CD14-positive monocyte (primary cell): ENCODE measurements around the gene LBHD2. TPM values are rescaled to one million over a fixed set of nuclear protein-coding genes. Genes with fewer than 3 reads are reported as not detected.

ENCODE experiments used
- DNase-seq, 3 donors: peaks; one replicate each; pipeline ENCODE4 v3.0.0-alpha.2; 2011 to 2022
- H2AFZ ChIP-seq: 2 replicates; pipeline ENCODE4 v1.6.0; 2012; ENCODE audit warnings: mild to moderate bottlenecking, low read depth, low read length, inconsistent platforms; ENCODE audit not compliant: insufficient read depth, poor library complexity, severe bottlenecking
- H3K27ac ChIP-seq, 2 donors: 1 replicate in 1 of 2; 2 replicates in 1 of 2; pipeline ENCODE4 v1.5.1; 2012 to 2013; ENCODE audit warnings: low read length in 2 of 2, control low read depth in 1 of 2, inconsistent platforms in 1 of 2, low read depth in 1 of 2, mild to moderate bottlenecking in 1 of 2
- H3K27me3 ChIP-seq, 2 donors: one replicate each; pipeline versions ENCODE4 v1.6.0 to v1.6.1; 2011 to 2013; ENCODE audit warnings: low read length in 2 of 2; ENCODE audit not compliant: control insufficient read depth in 2 of 2, insufficient read depth in 2 of 2
- H3K36me3 ChIP-seq, 2 donors: replicated peaks in 1 of 2; 1 replicate in 1 of 2; 2 replicates in 1 of 2; pipeline versions ENCODE4 v1.5.1 to v1.6.1; 2012 to 2013; ENCODE audit warnings: low read length in 2 of 2, control low read depth in 1 of 2, inconsistent platforms in 1 of 2, mild to moderate bottlenecking in 1 of 2; ENCODE audit not compliant: insufficient read depth in 2 of 2, control insufficient read depth in 1 of 2
- H3K4me1 ChIP-seq, 2 donors: 1 replicate in 1 of 2; 2 replicates in 1 of 2; pipeline versions ENCODE4 v1.5.1 to v1.6.1; 2012 to 2013; ENCODE audit warnings: low read length in 2 of 2, control low read depth in 1 of 2, inconsistent platforms in 1 of 2, mild to moderate bottlenecking in 1 of 2, moderate library complexity in 1 of 2; ENCODE audit not compliant: insufficient read depth in 2 of 2, control insufficient read depth in 1 of 2
- H3K4me2 ChIP-seq: replicated peaks from 2 replicates; pipeline ENCODE3; 2012; ENCODE audit warnings: low read length, moderate library complexity, mild to moderate bottlenecking; ENCODE audit not compliant: poor library complexity, severe bottlenecking; ENCODE audit errors: extremely low read depth
- H3K4me3 ChIP-seq, 3 experiments: fragments of 200-600 bp in 1 of 3; sonication (generic) in 1 of 3; replicated peaks in 1 of 3; 1 replicate in 2 of 3; 2 replicates in 1 of 3; pipeline ENCODE4 v1.5.1; 2011 to 2013; ENCODE audit warnings: low read length in 3 of 3, mild to moderate bottlenecking in 3 of 3, control low read depth in 2 of 3, low read depth in 2 of 3, inconsistent platforms in 1 of 3, moderate library complexity in 1 of 3
- H3K79me2 ChIP-seq: 2 replicates; pipeline ENCODE4 v1.6.0; 2012; ENCODE audit warnings: mild to moderate bottlenecking, control low read depth, inconsistent platforms, low read length, moderate library complexity; ENCODE audit not compliant: insufficient read depth
- H3K9ac ChIP-seq: 2 replicates; pipeline ENCODE4 v1.6.0; 2017; ENCODE audit warnings: low read length, mild to moderate bottlenecking; ENCODE audit not compliant: insufficient read depth, poor library complexity, severe bottlenecking
- H3K9me3 ChIP-seq, 2 donors: replicated peaks in 1 of 2; 1 replicate in 1 of 2; 2 replicates in 1 of 2; pipeline versions ENCODE4 v1.5.1 to v1.6.1; 2012 to 2013; ENCODE audit warnings: low read length in 2 of 2, control low read depth in 1 of 2; ENCODE audit not compliant: control insufficient read depth in 1 of 2, insufficient read depth in 1 of 2
- H4K20me1 ChIP-seq: 2 replicates; pipeline ENCODE4 v1.6.0; 2012; ENCODE audit warnings: mild to moderate bottlenecking, low read length, control low read depth, moderate library complexity; ENCODE audit not compliant: insufficient read depth
- H3K27ac Mint-ChIP-seq, 7 donors: one replicate each; pipeline ENCODE4 v1.8.0; 2020; ENCODE audit warnings: mild to moderate bottlenecking in 7 of 7, mixed read lengths in 7 of 7, moderate library complexity in 6 of 7, inconsistent platforms in 2 of 7
- H3K27me3 Mint-ChIP-seq, 3 donors: one replicate each; pipeline ENCODE4 v1.8.0; 2021 to 2022; ENCODE audit warnings: low read depth in 3 of 3, mild to moderate bottlenecking in 3 of 3, mixed read lengths in 3 of 3, moderate library complexity in 3 of 3, inconsistent platforms in 1 of 3
- H3K36me3 Mint-ChIP-seq, 2 donors: one replicate each; pipeline ENCODE4 v1.8.0; 2020; ENCODE audit warnings: mixed read lengths in 2 of 2, inconsistent platforms in 1 of 2, mild to moderate bottlenecking in 1 of 2
- H3K4me1 Mint-ChIP-seq: one replicate; pipeline ENCODE4 v1.8.0; 2020; ENCODE audit warnings: mild to moderate bottlenecking, mixed read lengths
- H3K4me3 Mint-ChIP-seq, 2 donors: one replicate each; pipeline ENCODE4 v1.8.0; 2020; ENCODE audit warnings: mild to moderate bottlenecking in 2 of 2, mixed read lengths in 2 of 2, moderate library complexity in 1 of 2
- H3K9me3 Mint-ChIP-seq, 7 donors: one replicate each; pipeline ENCODE4 v1.8.0; 2020 to 2022; ENCODE audit warnings: mixed read lengths in 7 of 7, mild to moderate bottlenecking in 6 of 7, moderate library complexity in 6 of 7, inconsistent platforms in 2 of 7
- WGBS: methylation state at CpG from one replicate; pipeline ENCODE4 v1.1.5; 2013; ENCODE audit warnings: missing lambda C conversion rate; ENCODE audit not compliant: insufficient coverage; 5-methylcytosine and 5-hydroxymethylcytosine counted together
- intact Hi-C, 2 donors: fragments of 100-400 bp; cut with micrococcal nuclease; formaldehyde crosslinking; loops; one replicate each; pipeline versions ENCODE4 v1.15.0 to v1.15.1; 2023
- polyA plus RNA-seq, 3 donors: library from polyadenylated mRNA; depleted of rRNA in 1 of 3; unstranded in 2 of 3; stranded (reverse) in 1 of 3; fragments of 300-500 nt in 2 of 3; fragments of >200 nt in 1 of 3; fragmentation: Illumina TruSeq in 2 of 3; gene quantifications; 1 replicate in 2 of 3; 2 replicates in 1 of 3; pipeline ENCODE4 v1.2.3, GENCODE V29; 2012 to 2021
- TF ChIP-seq, protein P1 (sequence below): fragments of 200-600 bp; IDR thresholded peaks from one replicate; pipeline ENCODE4 v1.8.0; 2022; ENCODE audit warnings: antibody characterized with exemption, mild to moderate bottlenecking

LBHD2 gene
- polyA plus RNA-seq, 3 donors: not detected

- H2AFZ ChIP-seq: peak overlapping the region; percentile 66
- peak overlapping the region; percentile 84 for H3K4me2 ChIP-seq
- peak overlapping the region; percentile 95 for H3K9ac ChIP-seq
- Mint-ChIP-seq H3K36me3 (peaks cover 18 to 30% of the 10 kb centered on the region in 2 donors), H3K4me3 (peak overlapping the region; percentile 87 to 94), H3K27ac (peak overlapping the region; percentile 96 to 99 (median 98)), H3K4me1 (peaks cover 63% of the 10 kb centered on the region), H3K27me3 (peaks cover 0 to 2% (median 0%) of the 10 kb centered on the region in 3 donors), H3K9me3 (peaks cover 0 to 2% (median 0%) of the 10 kb centered on the region in 7 donors)
- no peak for DNase-seq
- TF ChIP-seq, protein P1, sequence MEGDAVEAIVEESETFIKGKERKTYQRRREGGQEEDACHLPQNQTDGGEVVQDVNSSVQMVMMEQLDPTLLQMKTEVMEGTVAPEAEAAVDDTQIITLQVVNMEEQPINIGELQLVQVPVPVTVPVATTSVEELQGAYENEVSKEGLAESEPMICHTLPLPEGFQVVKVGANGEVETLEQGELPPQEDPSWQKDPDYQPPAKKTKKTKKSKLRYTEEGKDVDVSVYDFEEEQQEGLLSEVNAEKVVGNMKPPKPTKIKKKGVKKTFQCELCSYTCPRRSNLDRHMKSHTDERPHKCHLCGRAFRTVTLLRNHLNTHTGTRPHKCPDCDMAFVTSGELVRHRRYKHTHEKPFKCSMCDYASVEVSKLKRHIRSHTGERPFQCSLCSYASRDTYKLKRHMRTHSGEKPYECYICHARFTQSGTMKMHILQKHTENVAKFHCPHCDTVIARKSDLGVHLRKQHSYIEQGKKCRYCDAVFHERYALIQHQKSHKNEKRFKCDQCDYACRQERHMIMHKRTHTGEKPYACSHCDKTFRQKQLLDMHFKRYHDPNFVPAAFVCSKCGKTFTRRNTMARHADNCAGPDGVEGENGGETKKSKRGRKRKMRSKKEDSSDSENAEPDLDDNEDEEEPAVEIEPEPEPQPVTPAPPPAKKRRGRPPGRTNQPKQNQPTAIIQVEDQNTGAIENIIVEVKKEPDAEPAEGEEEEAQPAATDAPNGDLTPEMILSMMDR: no peak
- 5% methylated on average over 14 of the region's 15 CpGs for WGBS
- no peaks in the 10 kb centered on the region for H3K9me3 ChIP-seq
- peaks cover 59% of the 10 kb centered on the region for H3K79me2 ChIP-seq
- H3K4me1 ChIP-seq: peaks cover 73 to 90% of the 10 kb centered on the region in 2 donors
- no peaks in the 10 kb centered on the region for H3K27me3 ChIP-seq
- peaks cover 20 to 25% of the 10 kb centered on the region in 2 donors for H3K36me3 ChIP-seq
- H4K20me1 ChIP-seq: peaks cover 40% of the 10 kb centered on the region
- H3K27ac ChIP-seq: peak overlapping the region; percentile 99
- intact Hi-C loops: loop anchor here in 1 of 2 donors (2.0 kb wide), 1 partner anchor 18 kb away; no protein-coding TSS in a partner anchor
- peak overlapping the region; percentile 70 to 95 (median 95) for H3K4me3 ChIP-seq
These were observed 38.6 kb downstream of the LBHD2 start for GRCh38 chr14:103122585-103122946.

DNA sequence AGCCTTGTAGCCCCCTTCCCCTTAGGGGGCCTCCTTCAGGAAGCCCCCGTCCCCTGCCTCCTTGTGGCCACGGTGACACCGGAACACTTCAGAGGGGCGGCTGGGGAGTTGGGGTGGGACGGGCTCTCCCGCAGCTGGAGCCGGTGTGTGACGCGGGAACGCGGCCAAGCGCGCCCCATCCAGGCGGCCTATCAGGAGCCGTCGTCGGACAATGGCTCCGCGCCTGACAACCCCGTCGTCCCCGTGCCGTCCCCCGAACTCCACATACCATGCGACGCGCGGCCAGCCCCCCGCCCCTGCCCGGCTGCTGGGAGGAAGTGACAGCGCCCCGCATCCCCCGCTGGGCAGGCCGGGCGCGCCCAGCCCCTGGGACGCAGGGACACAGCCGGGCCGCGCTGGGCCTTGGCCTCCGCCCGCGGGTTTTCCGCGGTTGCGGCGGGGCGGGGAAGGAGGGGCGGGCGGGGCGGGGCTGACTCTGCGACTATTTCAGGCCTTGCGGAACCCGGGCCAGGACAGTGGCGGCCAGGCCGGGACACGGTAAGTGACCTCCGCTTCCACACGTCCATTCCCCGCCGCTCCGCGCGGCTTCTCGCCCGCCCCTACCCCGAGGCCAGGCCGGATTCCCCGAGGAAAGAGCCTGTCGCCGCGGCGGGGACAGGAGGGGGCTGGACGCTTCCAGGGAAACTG, 39.1 kb downstream of the LBHD2 start, which contains the start of gene TNFAIP2:
TNFAIP2 (plus strand) TSS at position 515 of the 687 bp plus-strand sequence. CDS start 2,997 bp downstream, outside the sequence.
- peaks cover 65% of the 10 kb centered on the region for H3K79me2 ChIP-seq
- peaks cover 75 to 90% of the 10 kb centered on the region in 2 donors for H3K4me1 ChIP-seq
- H3K27ac Mint-ChIP-seq: peak within 1 kb of the TSS; percentile 96 to 99 (median 98)
- peaks cover 26 to 30% of the 10 kb centered on the region in 2 donors for H3K36me3 ChIP-seq
- no peaks in the 10 kb centered on the region for H3K27me3 ChIP-seq
- peak within 1 kb of the TSS; percentile 95 to 98 for H3K4me3 Mint-ChIP-seq
- peaks cover 0 to 2% (median 0%) of the 10 kb centered on the region in 7 donors for H3K9me3 Mint-ChIP-seq
- peaks cover 0 to 2% (median 0%) of the 10 kb centered on the region in 3 donors for H3K27me3 Mint-ChIP-seq
- peak within 1 kb of the TSS; percentile 99 for H3K27ac ChIP-seq
- peaks cover 64% of the 10 kb centered on the region for H3K4me1 Mint-ChIP-seq
- peak within 1 kb of the TSS; percentile 95 for H3K9ac ChIP-seq
- peaks cover 23 to 35% of the 10 kb centered on the region in 2 donors for H3K36me3 Mint-ChIP-seq
- intact Hi-C loops: loop anchor here in 1 of 2 donors (2.0 kb wide), 1 partner anchor 18 kb away; no protein-coding TSS in a partner anchor
- peak within 1 kb of the TSS; percentile 66 for H2AFZ ChIP-seq
- peak within 1 kb of the TSS; percentile 84 for H3K4me2 ChIP-seq
- H4K20me1 ChIP-seq: peaks cover 45% of the 10 kb centered on the region
- H3K4me3 ChIP-seq: peak within 1 kb of the TSS; percentile 70 to 95 (median 95)
- TF ChIP-seq, protein P1: no peak
- peak; percentile 66 to 91 (median 74) for DNase-seq
- H3K9me3 ChIP-seq: no peaks in the 10 kb centered on the region
- under 1% methylated on average over 70 of the region's 74 CpGs for WGBS
